ENCODE data around the gene SERPINH1.

Gene SERPINH1

GRCh38 chr11:75555079-75555811, 6.8 kb upstream of the SERPINH1 start:
- DNase-seq (ENCODE audit: low spot score), result no peak

DNA sequence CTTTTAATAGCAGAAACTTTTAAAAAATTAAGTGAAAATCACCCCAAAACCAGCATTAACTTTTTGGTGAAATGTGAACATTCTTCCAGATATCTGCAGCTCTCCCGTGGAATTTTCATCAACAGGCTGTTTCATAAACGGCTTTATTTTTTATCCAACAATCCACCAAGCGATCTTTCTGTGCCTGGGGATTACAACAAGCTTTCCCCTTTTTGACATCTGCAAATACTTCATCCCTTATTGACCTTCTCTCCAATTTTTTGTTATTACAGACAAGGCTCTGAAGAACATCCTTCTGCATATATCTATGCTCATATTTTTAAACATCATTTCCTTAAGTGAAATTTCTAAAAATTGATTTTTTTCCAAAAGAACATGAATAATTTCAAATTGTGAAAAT, 5.8 kb upstream of the SERPINH1 start:
- DNase-seq (ENCODE audit: low spot score), result no peak

DNA sequence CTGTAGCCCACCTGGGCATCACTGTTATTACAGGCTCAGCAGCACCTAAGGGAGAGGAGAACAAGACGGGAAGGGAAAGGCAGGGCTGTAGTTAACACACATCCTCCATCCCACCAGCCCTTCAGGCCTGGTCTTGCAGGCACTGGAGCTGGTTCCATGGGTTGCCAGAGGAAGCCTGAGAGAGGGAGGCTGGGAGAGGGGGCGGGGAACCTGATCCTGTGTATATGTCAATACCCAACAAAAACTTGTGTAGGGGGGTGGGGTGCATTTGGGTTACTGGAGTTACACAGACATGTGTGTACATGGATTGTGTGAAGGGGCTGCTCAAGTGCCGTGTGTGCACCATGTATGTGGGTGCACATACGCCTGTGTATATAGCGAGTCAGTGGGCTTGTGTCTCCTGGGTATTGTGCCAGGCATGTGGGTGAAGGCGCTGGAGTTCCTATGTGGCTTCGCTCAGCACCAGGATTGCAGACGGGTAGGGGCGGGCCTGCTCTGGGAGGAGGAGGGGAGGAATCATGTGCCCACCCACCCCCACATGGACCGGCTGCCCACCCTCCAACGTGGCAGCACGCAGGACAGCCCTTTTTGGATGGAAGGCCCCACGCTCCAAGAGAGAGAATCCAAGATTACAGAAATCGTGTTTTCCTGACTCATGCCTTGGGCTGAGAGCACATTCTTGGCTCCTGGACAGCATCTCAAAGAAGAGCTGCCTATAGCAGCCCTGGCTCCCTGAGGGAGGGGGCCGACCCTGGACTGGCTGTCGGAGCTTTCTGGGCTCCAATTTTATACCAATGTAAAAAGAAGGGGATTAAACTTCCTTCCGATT, 4.2 kb upstream of the SERPINH1 start:
- peak; percentile 81 for DNase-seq (ENCODE audit: low spot score)

DNA sequence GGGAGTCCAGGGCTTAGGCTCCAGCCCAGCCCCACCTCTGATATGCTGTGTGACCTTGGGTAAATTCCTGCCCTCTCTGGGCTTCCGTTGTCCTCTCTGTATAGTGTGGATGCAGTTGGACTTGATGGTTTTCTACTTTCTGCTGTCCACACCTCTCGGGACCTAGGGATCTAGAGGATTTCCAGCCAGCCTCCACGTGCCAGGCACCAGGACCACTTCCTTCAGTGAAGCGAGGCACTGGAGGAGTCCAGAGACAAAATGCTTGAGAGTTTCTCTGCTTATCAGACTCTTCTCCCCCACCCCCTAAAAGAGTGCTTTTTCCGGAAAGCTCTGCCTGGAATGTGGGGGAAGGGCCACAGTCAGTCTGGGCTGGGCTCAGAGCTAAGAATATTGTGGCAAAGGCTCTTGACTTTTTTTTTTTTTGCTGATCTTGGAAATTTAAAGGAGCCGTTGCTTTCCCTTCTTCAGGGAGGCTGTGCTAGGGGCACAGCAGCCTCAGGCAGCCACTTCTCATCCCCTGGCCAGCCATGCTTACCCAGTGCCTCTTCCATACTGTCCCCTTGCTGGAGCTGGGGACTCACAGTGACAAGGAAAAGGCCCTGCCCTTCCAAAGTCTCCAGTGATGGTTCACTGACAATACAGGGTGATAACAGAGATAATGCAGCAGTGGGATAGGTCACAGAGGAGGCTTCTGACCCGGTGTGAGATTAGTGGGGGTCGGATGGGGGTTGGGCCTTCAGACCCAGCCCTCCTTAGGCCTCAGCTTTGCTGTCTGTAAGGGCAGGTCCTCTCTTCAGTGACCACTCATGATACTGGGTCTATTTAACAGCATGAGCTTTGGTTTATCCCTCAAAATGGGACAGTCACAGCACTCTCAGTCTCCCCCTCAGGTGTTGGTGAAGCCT, 2.9 kb upstream of the SERPINH1 start:
- peak; percentile 70 for DNase-seq (ENCODE audit: low spot score)

- DNase-seq (ENCODE audit: low spot score), result no peak
Observed at GRCh38 chr11:75560644-75561043, 1.4 kb upstream of the SERPINH1 start.

DNA sequence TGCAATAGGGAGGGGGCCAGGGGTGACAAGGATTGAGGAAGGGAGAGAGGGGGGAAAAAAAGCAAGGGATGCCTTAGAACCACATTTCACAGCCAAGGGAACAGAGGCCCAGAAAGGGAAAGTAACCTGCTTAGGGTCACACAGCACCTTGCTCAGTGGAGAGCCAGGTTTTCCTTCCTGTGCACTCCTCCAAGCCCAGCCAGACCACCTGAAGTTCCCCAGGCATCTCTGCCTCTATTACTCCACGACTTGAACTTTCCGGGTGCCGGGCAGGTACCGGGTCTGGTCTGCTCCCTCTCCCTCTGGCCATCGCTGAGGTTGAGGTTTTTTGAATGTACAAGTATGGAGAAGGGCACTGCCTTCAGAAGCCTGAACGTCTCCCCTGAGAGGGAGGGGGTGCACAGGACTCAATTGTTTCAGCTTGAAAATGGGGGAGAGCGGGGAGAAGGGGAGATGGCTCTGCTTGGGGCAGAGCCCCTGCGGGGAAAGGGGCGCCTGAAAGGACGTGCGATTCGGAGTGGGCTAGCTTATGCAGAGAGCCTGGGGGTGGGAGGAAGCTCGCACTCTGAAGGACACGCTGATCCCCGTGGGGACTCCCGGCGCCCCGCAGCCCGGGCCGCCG, 516 bp upstream of the SERPINH1 start:
- DNase-seq (ENCODE audit: low spot score), result no peak

DNA sequence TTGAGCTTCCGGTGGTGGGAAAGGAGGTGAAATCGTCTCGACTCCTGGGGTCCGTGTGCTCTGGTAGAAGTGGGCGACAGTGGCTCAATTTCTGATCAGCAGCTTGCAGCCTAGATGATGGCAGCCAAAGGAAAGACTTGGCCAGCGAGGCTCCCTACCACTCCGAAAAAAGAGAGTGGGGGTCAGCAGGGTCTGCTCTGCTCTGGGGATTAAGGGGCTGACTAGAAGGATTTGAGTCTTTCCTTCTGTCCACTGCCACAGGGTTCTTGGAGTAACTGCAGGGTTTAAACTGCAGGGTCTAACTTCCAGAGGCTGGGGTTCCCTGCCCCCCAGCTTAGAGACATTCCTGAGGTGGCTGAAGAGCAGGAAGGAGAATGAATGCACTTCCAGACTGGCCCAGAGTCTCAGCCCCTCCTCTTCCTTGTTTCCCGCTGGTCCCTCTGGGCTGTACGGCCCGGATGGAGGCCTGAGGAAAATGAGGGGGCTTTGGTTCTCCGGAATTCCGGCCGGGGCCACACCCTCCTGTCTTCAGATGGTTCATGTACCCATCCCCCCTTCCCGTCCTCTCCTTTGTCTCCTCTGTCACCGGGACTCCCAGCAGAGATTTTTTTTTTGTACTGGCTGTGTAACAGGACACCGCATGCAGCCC, 907 bp downstream of the SERPINH1 start:
- no peak for DNase-seq (ENCODE audit: low spot score)

GRCh38 chr11:75563501-75563977, 1.5 kb downstream of the SERPINH1 start:
- DNase-seq (ENCODE audit: low spot score), result no peak

DNA sequence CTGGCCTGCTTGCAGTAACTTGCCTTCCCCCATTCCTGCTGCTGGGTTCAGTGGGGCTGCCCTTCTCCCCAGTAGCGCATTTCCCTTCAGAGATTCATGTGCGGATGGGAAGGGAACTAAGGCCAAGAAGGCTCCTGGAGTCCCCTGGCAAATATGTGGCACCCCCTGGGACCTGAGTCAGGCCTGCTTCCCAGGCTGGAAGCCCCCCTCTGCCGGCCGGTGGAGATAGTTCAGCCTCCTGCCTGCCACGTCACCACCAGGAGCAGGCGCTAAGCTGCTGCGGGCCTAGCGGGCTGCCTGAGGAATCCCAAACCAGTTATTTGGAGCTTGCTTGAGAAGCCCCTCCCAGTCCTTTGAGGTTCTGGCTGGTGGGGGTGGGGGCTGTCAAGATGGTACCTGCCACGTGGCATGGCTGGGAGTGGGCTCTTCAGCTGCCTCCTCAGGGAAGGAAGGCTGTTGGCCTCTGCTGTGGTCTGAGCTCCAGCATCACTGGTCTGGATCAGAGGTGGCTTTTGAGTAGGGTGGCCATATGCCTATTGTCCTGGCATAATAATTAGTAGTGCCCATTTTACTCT, 2.0 kb downstream of the SERPINH1 start:
- DNase-seq (ENCODE audit: low spot score), result peak; percentile 81

- DNase-seq (ENCODE audit: low spot score), result peak; percentile 78
Observed at GRCh38 chr11:75565221-75565814, 3.3 kb downstream of the SERPINH1 start.

DNA sequence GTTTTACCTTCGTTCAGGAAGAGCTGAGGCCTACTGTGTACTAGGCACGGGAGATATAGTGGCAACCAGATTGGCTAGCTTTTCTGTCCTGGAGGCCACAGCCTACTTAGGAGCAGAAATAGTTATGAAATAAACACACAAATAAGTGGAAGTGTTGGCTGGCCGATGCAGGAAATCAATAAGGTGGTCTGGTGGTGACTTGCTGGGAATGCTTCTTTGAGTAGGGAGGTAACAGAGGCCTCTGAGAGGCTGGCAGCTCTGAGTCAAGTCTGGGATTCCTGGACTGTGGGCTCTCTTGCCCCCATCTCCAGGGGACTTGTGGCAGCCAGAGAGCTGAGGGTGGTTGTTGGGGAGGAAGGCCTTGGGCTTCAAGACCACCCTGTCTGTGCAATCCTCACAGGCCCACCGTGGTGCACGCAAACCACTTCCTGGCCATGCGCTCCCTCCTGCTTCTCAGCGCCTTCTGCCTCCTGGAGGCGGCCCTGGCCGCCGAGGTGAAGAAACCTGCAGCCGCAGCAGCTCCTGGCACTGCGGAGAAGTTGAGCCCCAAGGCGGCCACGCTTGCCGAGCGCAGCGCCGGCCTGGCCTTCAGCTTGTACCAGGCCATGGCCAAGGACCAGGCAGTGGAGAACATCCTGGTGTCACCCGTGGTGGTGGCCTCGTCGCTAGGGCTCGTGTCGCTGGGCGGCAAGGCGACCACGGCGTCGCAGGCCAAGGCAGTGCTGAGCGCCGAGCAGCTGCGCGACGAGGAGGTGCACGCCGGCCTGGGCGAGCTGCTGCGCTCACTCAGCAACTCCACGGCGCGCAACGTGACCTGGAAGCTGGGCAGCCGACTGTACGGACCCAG, 4.1 kb downstream of the SERPINH1 start:
- DNase-seq (ENCODE audit: low spot score), result no peak

GRCh38 chr11:75566763-75567279, 4.8 kb downstream of the SERPINH1 start:
- no peak for DNase-seq (ENCODE audit: low spot score)

DNA sequence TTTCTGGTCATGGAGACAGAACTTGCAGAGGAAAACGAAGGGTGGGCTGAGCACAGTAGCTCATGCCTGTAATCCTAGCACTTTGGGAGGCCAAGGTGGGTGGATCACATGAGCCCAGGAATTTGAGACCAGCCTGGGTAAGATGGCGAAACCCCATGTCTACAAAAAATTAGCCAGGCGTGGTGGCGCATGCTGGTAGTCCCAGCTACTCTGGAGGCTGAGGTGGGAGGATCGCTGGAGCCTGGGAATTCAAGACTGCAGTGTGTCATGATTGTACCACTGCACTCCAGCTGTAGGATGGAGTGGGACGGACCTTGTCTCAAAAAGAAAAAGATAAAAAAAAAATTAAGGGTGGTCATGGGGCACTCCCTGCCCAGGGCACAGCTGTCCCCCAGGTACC, 5.9 kb downstream of the SERPINH1 start:
- no peak for DNase-seq (ENCODE audit: low spot score)

DNA sequence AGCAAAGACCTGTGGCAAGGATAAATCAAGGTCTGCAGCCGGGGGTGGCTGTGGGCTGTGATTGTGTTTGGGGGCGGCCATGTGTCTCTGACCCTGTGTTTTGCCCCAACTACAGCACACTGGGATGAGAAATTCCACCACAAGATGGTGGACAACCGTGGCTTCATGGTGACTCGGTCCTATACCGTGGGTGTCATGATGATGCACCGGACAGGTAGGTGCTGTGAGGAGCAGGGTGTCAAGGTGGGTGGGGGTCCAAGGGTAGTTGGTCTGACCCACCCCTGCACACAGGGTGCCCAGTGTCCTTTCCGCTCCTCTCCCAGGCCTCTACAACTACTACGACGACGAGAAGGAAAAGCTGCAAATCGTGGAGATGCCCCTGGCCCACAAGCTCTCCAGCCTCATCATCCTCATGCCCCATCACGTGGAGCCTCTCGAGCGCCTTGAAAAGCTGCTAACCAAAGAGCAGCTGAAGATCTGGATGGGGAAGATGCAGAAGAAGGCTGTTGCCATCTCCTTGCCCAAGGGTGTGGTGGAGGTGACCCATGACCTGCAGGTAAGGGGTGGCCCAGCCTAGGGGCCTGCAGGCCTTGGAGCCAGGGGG, 6.7 kb downstream of the SERPINH1 start:
- DNase-seq (ENCODE audit: low spot score), result no peak

- no peak for DNase-seq (ENCODE audit: low spot score)
Observed at GRCh38 chr11:75570559-75571139, 8.6 kb downstream of the SERPINH1 start.

- DNase-seq (ENCODE audit: low spot score), result no peak
Observed at GRCh38 chr11:75571625-75572024, 9.6 kb downstream of the SERPINH1 start.

DNA sequence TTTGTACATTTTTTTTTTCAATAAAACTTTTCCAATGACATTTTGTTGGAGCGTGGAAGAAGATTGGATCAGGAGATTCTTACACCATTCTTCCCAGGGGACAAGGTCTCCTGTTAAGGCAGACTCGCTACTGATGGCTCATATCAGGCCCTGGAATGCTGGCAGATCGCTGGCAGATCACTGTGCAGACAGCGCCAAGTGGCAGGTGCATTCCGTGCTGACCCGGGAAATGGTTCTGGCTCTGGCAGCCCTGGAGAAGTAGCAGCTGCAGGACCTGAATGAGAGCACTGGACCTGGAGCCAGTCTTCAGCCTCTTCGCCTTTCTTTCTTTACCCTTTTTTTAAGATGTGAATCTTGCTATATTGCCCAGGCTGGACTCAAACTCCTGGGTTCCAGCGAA, 10.7 kb downstream of the SERPINH1 start:
- no peak for DNase-seq (ENCODE audit: low spot score)

All from AG20443 (cell line).